Stimulated activated CD4-positive, alpha-beta T cell treated with anti-CD3 and anti-CD28 coated beads, TNF-alpha, amount 100 ng/mL, for 1 hour (primary cell): ENCODE measurements around the gene HTR1B.

Experiments used
- DNase-seq, 3 donors: peaks; one replicate each; pipeline ENCODE4 v3.0.0-alpha.2; 2020; ENCODE audit warnings: low read depth in 3 of 3, low spot score in 1 of 3

The HTR1B gene

GRCh38 chr6:77463308-77463860 lies at the start of gene HTR1B:
TSS of gene HTR1B (minus strand) at chr6:77463491. CDS start at chr6:77463403, 88 bp downstream.
- no peak for DNase-seq

GRCh38 chr6:77512554-77512953 lies 49.3 kb upstream of the HTR1B start:
- DNase-seq: no peak

GRCh38 chr6:77511860-77512259 lies 48.6 kb upstream of the HTR1B start:
- no peak for DNase-seq

- DNase-seq: no peak
These were observed 39.7 kb upstream of the HTR1B start for GRCh38 chr6:77502981-77503380.

- no peak for DNase-seq
These were observed 29.2 kb upstream of the HTR1B start for GRCh38 chr6:77492530-77492929.

GRCh38 chr6:77487808-77488425 lies 24.6 kb upstream of the HTR1B start:
- no peak for DNase-seq

GRCh38 chr6:77482981-77483380 lies 19.7 kb upstream of the HTR1B start:
- no peak for DNase-seq

GRCh38 chr6:77474973-77475372 lies 11.7 kb upstream of the HTR1B start:
- no peak for DNase-seq

- no peak for DNase-seq
These were observed 11.1 kb upstream of the HTR1B start for GRCh38 chr6:77474286-77474956.

GRCh38 chr6:77470983-77471382 lies 7.7 kb upstream of the HTR1B start:
- DNase-seq: no peak

GRCh38 chr6:77468939-77469338 lies 5.6 kb upstream of the HTR1B start:
- no peak for DNase-seq

- DNase-seq: no peak
These were observed 3.5 kb upstream of the HTR1B start for GRCh38 chr6:77466451-77467437.

- no peak for DNase-seq
These were observed 2.8 kb upstream of the HTR1B start for GRCh38 chr6:77466055-77466450.

GRCh38 chr6:77464495-77464867 lies 1.2 kb upstream of the HTR1B start:
- DNase-seq: no peak

GRCh38 chr6:77463861-77464494 lies 687 bp upstream of the HTR1B start:
- no peak for DNase-seq

GRCh38 chr6:77462359-77463307 lies 658 bp downstream of the HTR1B start:
- no peak for DNase-seq

- DNase-seq: no peak
These were observed 1.5 kb downstream of the HTR1B start for GRCh38 chr6:77461796-77462195.

- DNase-seq: no peak
These were observed 4.9 kb downstream of the HTR1B start for GRCh38 chr6:77458421-77458820.

GRCh38 chr6:77457720-77458349 lies 5.5 kb downstream of the HTR1B start:
- DNase-seq: no peak
